PC-3 (cell line): ENCODE results near the gene ACTN4. TPM values are rescaled to one million over a fixed set of nuclear protein-coding genes. Genes with fewer than 3 reads are reported as not detected.

Experiments used
- ATAC-seq: fragments of 200-7000 bp; cut with Tn5 transposase; 2 replicates; pipeline ENCODE4 v1.9.1; 2020; ENCODE audit warnings: mild to moderate bottlenecking, moderate library complexity
- BruUV-seq: library from RNA; stranded (reverse); fragments of 400-500 nt; replicated peaks from 2 replicates; lab custom pipeline; 2021; lab: Mats Ljungman, UMichigan
- CTCF ChIA-PET: fragments of 300-600 bp; sonication (Branson Sonifier 250); formaldehyde crosslinking; loops from one replicate; lab custom pipeline; 2022; ENCODE audit warnings: antibody characterized with exemption; lab: Charles Lee
- POLR2A ChIA-PET: fragments of 300-600 bp; sonication (Branson Sonifier 250); formaldehyde crosslinking; loops from one replicate; lab custom pipeline; 2022; ENCODE audit warnings: antibody characterized with exemption; ENCODE audit not compliant: unreplicated experiment; lab: Charles Lee
- DNase-seq: peaks from one replicate; pipeline ENCODE4 v3.0.0-alpha.2; 2015
- H2AFZ ChIP-seq: fragments of 300-600 bp; sonication (generic); 2 replicates; pipeline ENCODE4 v1.6.0; 2016; ENCODE audit warnings: antibody characterized with exemption, low read length
- H3F3A ChIP-seq: fragments of 300-600 bp; sonication (generic); one replicate; pipeline ENCODE4 v1.6.0; 2017; ENCODE audit warnings: antibody characterized with exemption, low read length, control low read depth, mild to moderate bottlenecking; ENCODE audit not compliant: unreplicated experiment
- H3K27ac ChIP-seq: fragments of 300-600 bp; sonication (generic); 2 replicates; pipeline ENCODE4 v1.5.1; 2016; ENCODE audit warnings: mild to moderate bottlenecking, low read length
- H3K27me3 ChIP-seq: fragments of 300-600 bp; sonication (generic); 2 replicates; pipeline ENCODE4 v1.6.1; 2016; ENCODE audit warnings: low read length, mixed read lengths
- H3K36me3 ChIP-seq: fragments of 300-600 bp; sonication (generic); 2 replicates; pipeline ENCODE4 v1.6.1; 2016; ENCODE audit warnings: low read depth, mixed run types, low read length, mixed read lengths
- H3K4me1 ChIP-seq: fragments of 300-600 bp; sonication (generic); 2 replicates; pipeline ENCODE4 v1.5.1; 2016; ENCODE audit warnings: low read length; ENCODE audit not compliant: insufficient read depth
- H3K4me2 ChIP-seq: fragments of 300-600 bp; sonication (generic); 2 replicates; pipeline ENCODE4 v1.6.0; 2016; ENCODE audit warnings: low read length
- H3K4me3 ChIP-seq: fragments of 300-600 bp; sonication (generic); 2 replicates; pipeline ENCODE4 v1.5.1; 2016; ENCODE audit warnings: mild to moderate bottlenecking, low read length, mixed read lengths
- H3K79me2 ChIP-seq: fragments of 300-600 bp; sonication (generic); 2 replicates; pipeline ENCODE4 v1.6.1; 2017; ENCODE audit warnings: low read length, mixed read lengths
- H3K9ac ChIP-seq: fragments of 300-600 bp; sonication (generic); 2 replicates; pipeline ENCODE4 v1.6.0; 2016; ENCODE audit warnings: mild to moderate bottlenecking, low read length
- H3K9me2 ChIP-seq: fragments of 300-600 bp; sonication (generic); replicated peaks from 2 replicates; pipeline ENCODE4 v1.6.1; 2016; ENCODE audit warnings: mixed run types, low read length, mixed read lengths
- H3K9me3 ChIP-seq: fragments of 300-600 bp; sonication (generic); 2 replicates; pipeline ENCODE4 v1.6.1; 2016; ENCODE audit warnings: low read length, mixed read lengths
- H4K20me1 ChIP-seq: fragments of 300-600 bp; sonication (generic); 2 replicates; pipeline ENCODE4 v1.6.1; 2016; ENCODE audit warnings: low read length, mixed read lengths
- CTCF ChIP-seq: fragments of 300-600 bp; sonication (generic); conservative IDR thresholded peaks from 2 replicates; pipeline ENCODE4 v1.5.1; 2017; ENCODE audit warnings: antibody characterized with exemption, low read depth, mild to moderate bottlenecking, low read length
- EZH2 ChIP-seq: fragments of 300-600 bp; sonication (generic); IDR thresholded peaks from one replicate; pipeline ENCODE4 v1.6.1; 2017; ENCODE audit warnings: antibody characterized with exemption, mild to moderate bottlenecking, low read length; ENCODE audit not compliant: unreplicated experiment
- EZH2phosphoT487 ChIP-seq: fragments of 300-600 bp; sonication (generic); IDR thresholded peaks from 2 replicates; pipeline ENCODE4 v1.6.1; 2018; ENCODE audit warnings: mild to moderate bottlenecking, antibody characterized with exemption, low read length, borderline replicate concordance
- intact Hi-C: fragments of 100-400 bp; cut with micrococcal nuclease; formaldehyde crosslinking; loops from 2 replicates; pipeline ENCODE4 v1.9.0; 2023
- total RNA-seq: library from RNA; depleted of rRNA; stranded (reverse); fragments of >200 nt; gene quantifications from 2 replicates; pipeline ENCODE4 v1.2.3, GENCODE V29; 2014

ACTN4 gene
- total RNA-seq, 1 experiment from 2014 or later: 397 TPM

- ATAC-seq: no peak
- Histone ChIP-seq H3K9me2 (no peaks in the 10 kb centered on the region), H4K20me1 (peaks cover 51% of the 10 kb centered on the region), H3K9ac (peak overlapping the region; percentile 100), H3K9me3 (no peaks in the 10 kb centered on the region), H3K4me2 (peak overlapping the region; percentile 94), H3F3A (no peaks in the 10 kb centered on the region), H3K4me1 (peaks cover 34% of the 10 kb centered on the region), H3K4me3 (peak overlapping the region; percentile 99), H3K27ac (peak overlapping the region; percentile 81), H3K36me3 (peaks cover 17% of the 10 kb centered on the region), H3K79me2 (peaks cover 64% of the 10 kb centered on the region), H2AFZ (no peak overlapping the region), H3K27me3 (no peaks in the 10 kb centered on the region)
- no TSS peak for BruUV-seq
- CTCF ChIA-PET: no interaction called here
- intact Hi-C loops: loop anchor here (5.0 kb wide), 1 partner anchor 33 kb away; no protein-coding TSS in a partner anchor
- no peak for DNase-seq
- POLR2A ChIA-PET: no interaction called here
- TF ChIP-seq CTCF: no peak
- no peak for TF ChIP-seq EZH2
- TF ChIP-seq EZH2phosphoT487: no peak
These were observed 1.4 kb downstream of the ACTN4 start for GRCh38 chr19:38648769-38649304.

- H3K4me1 ChIP-seq: peaks cover 40% of the 10 kb centered on the region
- TF ChIP-seq CTCF (no peak), EZH2 (no peak), EZH2phosphoT487 (no peak)
- ChIA-PET POLR2A (interaction anchor here (0.6 to 0.8 kb wide), 3 partner anchors 9 to 757 kb away, joined by 3 to 4 read pairs (median 3); no protein-coding TSS in a partner anchor), CTCF (no interaction called here)
- H3F3A ChIP-seq: no peaks in the 10 kb centered on the region
- peak; percentile 56 for ATAC-seq
- H3K9ac ChIP-seq: peak overlapping the region; percentile 100
- H3K4me2 ChIP-seq: peak overlapping the region; percentile 94
- H3K4me3 ChIP-seq: peak overlapping the region; percentile 99
- H4K20me1 ChIP-seq: peaks cover 52% of the 10 kb centered on the region
- no peaks in the 10 kb centered on the region for H3K9me2 ChIP-seq
- peaks cover 71% of the 10 kb centered on the region for H3K79me2 ChIP-seq
- BruUV-seq: TSS peak; percentile 65
- H3K27ac ChIP-seq: peak overlapping the region; percentile 81
- H3K9me3 ChIP-seq: no peaks in the 10 kb centered on the region
- peak; percentile 80 for DNase-seq
- intact Hi-C loops: loop anchor here (5.0 to 10.0 kb wide), 2 partner anchors 33 to 55 kb away; no protein-coding TSS in a partner anchor
- H2AFZ ChIP-seq: no peak overlapping the region
- H3K27me3 ChIP-seq: no peaks in the 10 kb centered on the region
- H3K36me3 ChIP-seq: peaks cover 23% of the 10 kb centered on the region
These were observed 2.1 kb downstream of the ACTN4 start for GRCh38 chr19:38649305-38650171.
